ENCODE data around the gene SLC39A9. TPM values are rescaled to one million over a fixed set of nuclear protein-coding genes. Genes with fewer than 3 reads are reported as not detected.

SLC39A9 gene
- polyA plus RNA-seq, 1 donor from 2014 or later: 88.5 TPM

GRCh38 chr14:69493038-69493437, 94.5 kb downstream of the SLC39A9 start:
- H3K9ac ChIP-seq (ENCODE audit: low read length): no peak overlapping the region
- H3F3A ChIP-seq (ENCODE audit: insufficient read depth, low read length, poor library complexity, severe bottlenecking): no peaks in the 10 kb centered on the region
- H4K20me1 ChIP-seq (ENCODE audit: insufficient read depth): no peaks in the 10 kb centered on the region
- H3K79me2 ChIP-seq (replicated peaks; ENCODE audit: insufficient read depth, low read length): no peaks in the 10 kb centered on the region
- no peaks in the 10 kb centered on the region for H3K9me3 ChIP-seq (ENCODE audit: low read length)
- no peaks in the 10 kb centered on the region for H3K27me3 ChIP-seq (ENCODE audit: insufficient read depth, low read depth, low read length)
- TF ChIP-seq MXI1 (conservative IDR thresholded peaks at IDR 0.05; ENCODE audit: poor library complexity, severe bottlenecking) (no peak), EP300 (conservative IDR thresholded peaks at IDR 0.05; ENCODE audit: poor library complexity, severe bottlenecking) (no peak), REST (IDR thresholded peaks at IDR 0.05; ENCODE audit: borderline replicate concordance) (no peak), TAF1 (IDR thresholded peaks at IDR 0.05; ENCODE audit: low read depth) (no peak), SMC3 (conservative IDR thresholded peaks at IDR 0.05; ENCODE audit: poor library complexity) (no peak), CTCF (IDR thresholded peaks at IDR 0.05; ENCODE audit: poor library complexity, severe bottlenecking) (no peak)
- no peak overlapping the region for H3K27ac ChIP-seq (ENCODE audit: low read length)
- H3K36me3 ChIP-seq (ENCODE audit: insufficient read depth, low read length): no peaks in the 10 kb centered on the region
- H2AFZ ChIP-seq (ENCODE audit: low read depth, low read length): no peak overlapping the region
- no peak overlapping the region for H3K4me3 ChIP-seq (ENCODE audit: low read length)
- no peaks in the 10 kb centered on the region for H3K9me2 ChIP-seq (ENCODE audit: insufficient read depth, low read length)
- H3K4me2 ChIP-seq (ENCODE audit: low read length): no peak overlapping the region

- Histone ChIP-seq H4K20me1 (ENCODE audit: insufficient read depth) (no peaks in the 10 kb centered on the region), H3K79me2 (replicated peaks; ENCODE audit: insufficient read depth, low read length) (no peaks in the 10 kb centered on the region), H3K9me2 (ENCODE audit: insufficient read depth, low read length) (no peaks in the 10 kb centered on the region), H3K27me3 (ENCODE audit: insufficient read depth, low read depth, low read length) (no peaks in the 10 kb centered on the region), H3K27ac (ENCODE audit: low read length) (no peak overlapping the region), H3F3A (ENCODE audit: insufficient read depth, low read length, poor library complexity, severe bottlenecking) (no peaks in the 10 kb centered on the region), H3K9ac (ENCODE audit: low read length) (no peak overlapping the region), H3K4me2 (ENCODE audit: low read length) (no peak overlapping the region), H3K4me3 (ENCODE audit: low read length) (no peak overlapping the region), H3K36me3 (ENCODE audit: insufficient read depth, low read length) (no peaks in the 10 kb centered on the region), H2AFZ (ENCODE audit: low read depth, low read length) (no peak overlapping the region), H3K9me3 (ENCODE audit: low read length) (no peaks in the 10 kb centered on the region)
- TF ChIP-seq MXI1 (conservative IDR thresholded peaks at IDR 0.05; ENCODE audit: poor library complexity, severe bottlenecking) (no peak), EP300 (conservative IDR thresholded peaks at IDR 0.05; ENCODE audit: poor library complexity, severe bottlenecking) (no peak), EZH2 (IDR thresholded peaks at IDR 0.05; ENCODE audit: borderline replicate concordance, insufficient read depth, low read length, poor library complexity, severe bottlenecking) (no peak), RAD21 (conservative IDR thresholded peaks at IDR 0.05) (no peak)
These were observed 95.3 kb downstream of the SLC39A9 start for GRCh38 chr14:69493791-69494190.
